Heart left ventricle (tissue), 16 donors: ENCODE data around the gene STEEP1. TPM values are rescaled to one million over a fixed set of nuclear protein-coding genes. Genes with fewer than 3 reads are reported as not detected.

Experiments used
- ATAC-seq, 4 donors: fragments of 200-7000 bp; cut with Tn5 transposase; one replicate each; pipeline ENCODE4 v1.9.1; 2020 to 2022; ENCODE audit warnings: moderate library complexity in 4 of 4, mild to moderate bottlenecking in 3 of 4, moderate number of reproducible peaks in 1 of 4
- DNase-seq, 5 donors: peaks; one replicate each; pipeline ENCODE4 v3.0.0-alpha.2; 2020
- H3K27ac ChIP-seq, 12 donors: fragments of 200-600 bp; sonication (generic) in 4 of 12; one replicate each; pipeline versions ENCODE4 v1.5.0 to v1.8.0; 2016 to 2022; ENCODE audit warnings: mild to moderate bottlenecking in 2 of 12
- H3K27me3 ChIP-seq, 9 donors: fragments of 200-600 bp; sonication (generic) in 2 of 9; one replicate each; pipeline versions ENCODE4 v1.5.1 to v1.8.0; 2016 to 2022; ENCODE audit warnings: mild to moderate bottlenecking in 3 of 9
- H3K36me3 ChIP-seq, 9 donors: fragments of 200-600 bp; sonication (generic) in 2 of 9; one replicate each; pipeline versions ENCODE4 v1.5.0 to v1.8.0; 2018 to 2022; ENCODE audit warnings: mild to moderate bottlenecking in 2 of 9
- H3K4me1 ChIP-seq, 12 donors: fragments of 200-600 bp; sonication (generic) in 4 of 12; one replicate each; pipeline versions ENCODE4 v1.5.0 to v1.8.0; 2016 to 2022; ENCODE audit warnings: mild to moderate bottlenecking in 3 of 12
- H3K4me3 ChIP-seq, 12 donors: fragments of 200-600 bp; sonication (generic) in 4 of 12; one replicate each; pipeline versions ENCODE4 v1.5.0 to v1.8.0; 2017 to 2022; ENCODE audit warnings: mild to moderate bottlenecking in 9 of 12, moderate library complexity in 4 of 12
- H3K9me3 ChIP-seq, 12 donors: fragments of 200-600 bp; sonication (generic) in 4 of 12; one replicate each; pipeline versions ENCODE4 v1.5.0 to v1.8.0; 2016 to 2022; ENCODE audit warnings: mild to moderate bottlenecking in 1 of 12
- POLR2A ChIP-seq, 2 donors: fragments of 450-650 bp; IDR thresholded peaks; one replicate each; pipeline ENCODE4 v1.6.1; 2017; ENCODE audit warnings: antibody characterized with exemption in 2 of 2, mild to moderate bottlenecking in 2 of 2, moderate library complexity in 2 of 2
- WGBS, 4 donors: extraction: QIAGEN DNeasy Blood & Tissue Kit in 2 of 4; methylation state at CpG; one replicate each; pipeline versions ENCODE4 v1.1.5 to v1.1.7; 2013 to 2018; 5-methylcytosine and 5-hydroxymethylcytosine counted together
- intact Hi-C, 10 donors: fragments of 100-400 bp; cut with DNase I; formaldehyde crosslinking; loops; one replicate each; pipeline versions ENCODE4 v1.11.1 to v1.14.2; 2022
- polyA plus RNA-seq, 2 donors: library from polyadenylated mRNA; stranded (reverse); fragments of 200-250 nt; gene quantifications; one replicate each; pipeline ENCODE4 v1.2.3, GENCODE V29; 2013
- total RNA-seq, 9 donors: library from RNA; depleted of rRNA in 2 of 9; stranded (reverse); fragments of >200 nt in 2 of 9; fragmentation: NEBNext Ultra II Directional in 3 of 9; extraction: Animal tissue kit (Norgen Biotek cat#: 25700) in 3 of 9; gene quantifications; one replicate each; pipeline versions ENCODE4 v1.1.0 to v1.2.4, GENCODE V29; 2016 to 2023
- TF ChIP-seq, protein P1 (sequence below), 12 donors: fragments of 200-600 bp; sonication (generic) in 4 of 12; IDR thresholded peaks; one replicate each; pipeline versions ENCODE4 v1.5.0 to v1.8.0; 2018 to 2022; ENCODE audit warnings: antibody characterized with exemption in 12 of 12, mild to moderate bottlenecking in 5 of 12
- donor health status: ischemic (EF 13 %, LVEDD 7.1; RV severe dilation, severe dysfunction).
- donor health status: healthy with polysubstance abuse.
- donor health status: DM: no; HTN: yes; CAD: no.
- donor health status: DM: no; HTN: no; CAD: no.
- donor health status: ischemic (EF 25% LVEDD 6.9; RV normal size, moderate dysfunction).
- donor health status: ischemic (EF 25% LVEDD 5.7; RV mildly dilated, moderate dysfunction).
- donor health status: healthy.
- donor health status: DM: yes; HTN: yes; CAD: no.
- donor health status: ischemic (EF 35%, LVEDD 5.7; RV mildly dilated, moderate dysfunction).
- donor health status: nonischemic (EF 11% LVEDD 7.7; RV severe dilation, severe dysfunction).
- donor health status: DM: yes; HTN: yes; CAD: no.
- donor health status: PGD.
- donor health status: ischemic (EF 29% LVEDD 5.4; RV normal size, mild dysfunction).
- donor health status: nonischemic (EF 23%, LVEDD 6.1; RV moderate dilation, normal function).

STEEP1 gene
- total and polyA plus RNA-seq, 11 donors, result 5.4 to 21.7 (median 16.7) TPM

- DNase-seq (peak; percentile 91 to 96 (median 93)), ATAC-seq (peak; percentile 86 to 96 (median 94))
- peaks cover 0 to 3% (median 0%) of the 10 kb centered on the region in 9 donors for H3K36me3 ChIP-seq
- H3K9me3 ChIP-seq, result no peaks in the 10 kb centered on the region
- intact Hi-C loops, result loop anchor here in 4 of 10 donors (5.0 to 10.0 kb wide), 6 partner anchors 34 to 126 kb away; partner anchors contain the start of genes SEPTIN6 (in 1 of the 4) and UBE2A (in 1 of the 4)
- H3K4me3 ChIP-seq, result peak within 1 kb of the TSS; percentile 55 to 98 (median 76)
- H3K4me1 ChIP-seq, result peaks cover 0 to 7% (median 0%) of the 10 kb centered on the region in 12 donors
- TF ChIP-seq, protein P1, sequence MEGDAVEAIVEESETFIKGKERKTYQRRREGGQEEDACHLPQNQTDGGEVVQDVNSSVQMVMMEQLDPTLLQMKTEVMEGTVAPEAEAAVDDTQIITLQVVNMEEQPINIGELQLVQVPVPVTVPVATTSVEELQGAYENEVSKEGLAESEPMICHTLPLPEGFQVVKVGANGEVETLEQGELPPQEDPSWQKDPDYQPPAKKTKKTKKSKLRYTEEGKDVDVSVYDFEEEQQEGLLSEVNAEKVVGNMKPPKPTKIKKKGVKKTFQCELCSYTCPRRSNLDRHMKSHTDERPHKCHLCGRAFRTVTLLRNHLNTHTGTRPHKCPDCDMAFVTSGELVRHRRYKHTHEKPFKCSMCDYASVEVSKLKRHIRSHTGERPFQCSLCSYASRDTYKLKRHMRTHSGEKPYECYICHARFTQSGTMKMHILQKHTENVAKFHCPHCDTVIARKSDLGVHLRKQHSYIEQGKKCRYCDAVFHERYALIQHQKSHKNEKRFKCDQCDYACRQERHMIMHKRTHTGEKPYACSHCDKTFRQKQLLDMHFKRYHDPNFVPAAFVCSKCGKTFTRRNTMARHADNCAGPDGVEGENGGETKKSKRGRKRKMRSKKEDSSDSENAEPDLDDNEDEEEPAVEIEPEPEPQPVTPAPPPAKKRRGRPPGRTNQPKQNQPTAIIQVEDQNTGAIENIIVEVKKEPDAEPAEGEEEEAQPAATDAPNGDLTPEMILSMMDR (IDR thresholded peaks at IDR 0.05), result no peak
- TF ChIP-seq POLR2A (IDR thresholded peaks at IDR 0.05), result peak in 1 of 2 donors; percentile 80
- peak within 1 kb of the TSS; percentile 65 to 97 (median 88) for H3K27ac ChIP-seq
- H3K27me3 ChIP-seq, result peaks cover 0 to 9% (median 0%) of the 10 kb centered on the region in 9 donors
- 2 to 44% (median 18%) methylated on average over 45 to 46 of the region's 46 CpGs for WGBS, 4 donors
Observed at GRCh38 chrX:119606280-119607017, 41.2 kb upstream of the STEEP1 start, which contains the start of gene NKRF. Gene NKRF (minus strand): TSS chrX:119606424.

GRCh38 chrX:119605464-119606279 lies 40.5 kb upstream of the STEEP1 start:
- 1 to 43% (median 21%) methylated on average over 50 to 67 of the region's 68 CpGs for WGBS, 4 donors
- DNase-seq (peak in 4 of 5 donors; percentile 32 to 47 (median 40)), ATAC-seq (peak; percentile 30 to 75 (median 64))
- Histone ChIP-seq H3K36me3 (peaks cover 0 to 3% (median 0%) of the 10 kb centered on the region in 9 donors), H3K27ac (peak overlapping the region in 11 of 12 donors; percentile 78 to 97 (median 90)), H3K4me1 (peaks cover 0 to 7% (median 0%) of the 10 kb centered on the region in 12 donors), H3K4me3 (peak overlapping the region; percentile 55 to 98 (median 76)), H3K27me3 (peaks cover 0 to 9% (median 0%) of the 10 kb centered on the region in 9 donors), H3K9me3 (no peaks in the 10 kb centered on the region)
- TF ChIP-seq POLR2A (IDR thresholded peaks at IDR 0.05), result no peak
- TF ChIP-seq, protein P1 (IDR thresholded peaks at IDR 0.05), result no peak
- intact Hi-C loops, result loop anchor here in 4 of 10 donors (2.0 to 10.0 kb wide), 7 partner anchors 31 to 127 kb away; partner anchors contain the start of genes UBE2A (in 2 of the 4) and SEPTIN6 (in 1 of the 4)

- H3K9me3 ChIP-seq, result no peaks in the 10 kb centered on the region
- DNase-seq, result no peak
- WGBS, 4 donors, result 27 to 56% (median 43%) methylated on average over 17 of the region's 17 CpGs
- peaks cover 0 to 7% (median 0%) of the 10 kb centered on the region in 12 donors for H3K4me1 ChIP-seq
- TF ChIP-seq POLR2A (IDR thresholded peaks at IDR 0.05), result no peak
- ATAC-seq, result no peak
- H3K4me3 ChIP-seq, result peak overlapping the region; percentile 55 to 98 (median 76)
- peaks cover 0 to 3% (median 0%) of the 10 kb centered on the region in 9 donors for H3K36me3 ChIP-seq
- H3K27me3 ChIP-seq, result peaks cover 0 to 9% (median 0%) of the 10 kb centered on the region in 9 donors
- peak overlapping the region in 5 of 12 donors; percentile 85 to 97 (median 90) for H3K27ac ChIP-seq
- intact Hi-C loops, result loop anchor here in 4 of 10 donors (2.0 to 10.0 kb wide), 7 partner anchors 30 to 127 kb away; partner anchors contain the start of genes UBE2A (in 2 of the 4) and SEPTIN6 (in 1 of the 4)
Observed at GRCh38 chrX:119604766-119605463, 39.7 kb upstream of the STEEP1 start.
